Choroid plexus epithelial cell (primary cell): ENCODE measurements around the gene KISS1R.

ENCODE experiments used
- DNase-seq: peaks from one replicate; pipeline ENCODE4 v3.0.0-alpha.2; 2010; ENCODE audit warnings: low read depth
- H3K4me3 ChIP-seq: 2 replicates; pipeline ENCODE4 v1.5.1; 2011; ENCODE audit warnings: low read depth, mild to moderate bottlenecking, control low read depth, low read length, moderate library complexity
- CTCF ChIP-seq: conservative IDR thresholded peaks from 2 replicates; pipeline ENCODE4 v1.5.1; 2011; ENCODE audit warnings: low read depth, mild to moderate bottlenecking, control low read depth, inconsistent platforms, low read length, moderate library complexity

The KISS1R gene

DNA sequence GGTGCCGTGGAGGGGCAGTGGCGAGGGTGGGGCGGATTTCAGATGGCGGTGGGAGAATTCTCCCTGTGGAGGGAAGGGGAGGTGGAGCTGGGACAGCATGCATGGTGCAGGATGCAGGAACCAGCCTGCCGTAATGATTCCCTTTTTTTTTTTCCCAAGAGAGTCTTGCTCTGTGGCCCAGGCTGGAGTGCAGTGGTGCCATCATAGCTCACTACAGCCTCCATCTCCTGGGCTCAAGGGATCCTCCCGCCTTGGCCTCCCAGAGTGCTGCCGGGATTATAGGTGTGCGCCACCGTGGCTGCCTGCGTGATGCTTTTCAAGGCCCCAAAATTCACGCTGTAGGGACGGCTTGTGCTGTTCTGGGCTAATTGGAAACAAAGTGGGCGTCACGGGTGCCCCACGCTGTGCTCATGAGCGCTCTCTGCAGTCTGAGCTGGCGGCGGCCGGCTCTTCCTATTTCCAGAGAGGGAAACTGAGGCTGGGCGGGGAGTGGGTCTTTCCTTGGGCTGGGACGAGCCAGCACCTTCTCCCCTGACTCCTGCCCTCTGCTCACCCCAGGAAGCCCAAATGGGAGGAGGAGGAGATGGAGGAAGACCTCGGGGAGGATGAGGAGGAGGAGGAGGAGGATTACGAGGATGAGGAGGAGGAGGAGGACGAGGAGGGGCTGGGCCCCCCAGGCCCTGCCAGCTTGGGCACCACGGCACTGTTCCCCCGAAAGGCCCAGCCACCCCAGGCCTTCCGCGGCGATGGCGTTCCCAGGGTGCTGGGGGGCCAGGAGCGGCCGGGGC lies 14.9 kb downstream of the KISS1R start:
- no peak for TF ChIP-seq CTCF

GRCh38 chr19:932648-933552 lies 15.8 kb downstream of the KISS1R start:
- peak overlapping the region; percentile 37 for H3K4me3 ChIP-seq
- no peak for TF ChIP-seq CTCF
- DNase-seq = peak; percentile 98

More for the DNA sequence above, 14.9 kb downstream of the KISS1R start:
- no peak for DNase-seq
- peak overlapping the region; percentile 6 for H3K4me3 ChIP-seq

DNA sequence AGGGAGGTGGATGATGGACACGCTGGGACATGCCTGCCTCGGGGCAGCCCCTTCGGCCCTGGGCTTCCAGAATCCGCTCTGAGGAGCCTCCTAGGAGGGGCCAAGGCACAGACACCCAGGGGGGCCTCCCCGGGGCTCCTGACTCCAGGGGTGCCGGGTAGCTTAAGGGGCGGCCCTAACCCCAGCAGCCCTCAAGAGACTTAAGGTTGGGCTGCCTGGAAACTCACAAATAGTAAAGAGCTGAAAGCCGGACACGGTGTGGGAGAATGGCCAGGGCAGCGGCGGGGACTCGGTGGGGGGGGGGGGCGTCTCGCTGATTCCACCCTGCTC lies 16.4 kb downstream of the KISS1R start:
- no peak for DNase-seq
- TF ChIP-seq CTCF = no peak
- H3K4me3 ChIP-seq = peak overlapping the region; percentile 27

- no peak for TF ChIP-seq CTCF
- H3K4me3 ChIP-seq = no peak overlapping the region
- DNase-seq = no peak
These were observed 17.2 kb downstream of the KISS1R start for GRCh38 chr19:934197-934840.

DNA sequence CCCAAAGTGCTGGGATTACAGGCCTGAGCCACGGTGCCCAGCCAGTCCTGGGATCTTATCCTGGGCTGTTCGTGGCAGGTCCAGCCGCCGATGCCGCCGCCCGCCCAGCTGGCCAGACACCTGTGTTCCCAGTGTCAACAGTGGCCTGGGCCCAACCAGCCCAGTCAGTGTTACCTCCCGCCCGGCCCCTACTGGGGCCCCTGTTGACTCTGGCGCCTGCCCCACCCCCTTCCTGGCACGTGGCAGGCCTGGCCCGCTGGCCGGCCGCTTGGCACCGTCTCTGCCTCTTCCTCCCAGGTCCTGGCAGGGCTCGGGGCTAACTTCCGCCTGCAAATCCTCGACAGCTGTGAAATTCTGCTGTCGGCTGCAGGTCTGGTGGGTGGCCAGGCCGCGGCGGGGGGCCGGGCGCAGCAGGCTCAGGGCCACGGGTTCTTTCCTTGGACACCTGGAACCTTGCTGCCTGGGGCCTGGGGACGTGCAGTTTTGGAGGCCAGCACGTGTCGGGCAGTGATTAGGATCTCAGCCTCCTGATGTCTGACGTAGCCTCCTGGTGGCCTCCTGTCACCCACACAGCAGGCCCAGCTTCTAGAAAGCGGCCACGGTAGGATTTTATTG lies 17.8 kb downstream of the KISS1R start:
- peak; percentile 50 for DNase-seq
- TF ChIP-seq CTCF = peak; percentile 6
- H3K4me3 ChIP-seq = no peak overlapping the region

DNA sequence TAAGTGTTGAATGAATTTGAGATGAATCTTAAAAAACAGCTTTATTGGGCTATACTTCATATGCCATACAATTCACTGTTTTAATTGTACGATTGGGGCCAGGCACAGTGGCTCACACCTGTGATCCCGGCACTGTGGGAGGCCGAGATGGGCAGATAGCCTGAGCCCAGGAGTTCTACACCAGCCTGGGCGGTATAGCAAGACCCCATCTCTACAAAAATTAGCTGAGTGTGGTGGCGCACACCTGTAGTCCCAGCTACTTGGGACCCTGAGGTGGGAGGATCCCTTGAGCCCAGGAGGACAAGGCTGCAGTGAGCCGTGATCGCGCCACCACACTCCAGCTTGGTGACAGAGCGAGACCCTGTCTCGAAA lies 19.0 kb downstream of the KISS1R start:
- no peak overlapping the region for H3K4me3 ChIP-seq
- no peak for DNase-seq
- TF ChIP-seq CTCF = no peak
